ENCODE results near the gene NPBWR2.

DNA sequence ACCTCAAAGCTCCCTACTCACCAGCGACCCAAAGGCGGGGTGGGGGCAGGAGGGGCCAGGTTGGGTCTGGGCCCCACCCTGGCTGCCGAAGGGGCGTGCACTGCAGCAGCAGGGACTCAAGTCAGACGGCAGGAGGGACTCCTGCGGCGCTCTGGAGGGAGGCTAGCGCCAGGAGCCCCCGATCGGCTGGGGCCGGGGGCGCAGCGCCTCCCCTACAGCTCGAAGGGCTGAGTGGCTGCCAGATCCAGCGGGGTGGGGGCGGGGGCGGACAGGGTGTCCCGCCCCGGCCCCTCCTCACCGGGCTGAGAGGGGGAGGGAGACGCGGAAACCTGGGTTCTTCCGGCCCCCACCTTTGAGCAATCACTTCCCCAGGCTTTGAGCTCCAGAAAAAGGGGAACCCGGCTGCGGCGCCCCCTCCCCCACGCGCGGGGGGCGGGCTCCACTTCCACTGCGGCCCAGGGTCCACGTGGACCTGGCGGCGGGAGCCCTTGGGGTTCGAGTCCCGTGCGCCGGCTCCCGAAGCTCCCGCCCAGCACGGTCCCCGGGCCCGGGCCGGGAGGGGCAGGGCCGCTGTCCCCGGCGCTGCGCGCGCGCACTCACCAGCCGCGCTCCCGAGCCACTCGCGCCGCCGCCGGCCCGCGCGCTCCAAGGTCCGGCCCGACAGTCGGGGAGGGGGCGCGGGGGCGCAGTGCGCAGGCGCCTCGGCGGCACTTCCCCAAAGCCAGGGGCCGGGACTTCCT, 27.9 kb downstream of the NPBWR2 start, which contains the start of gene RGS19:
- TF ChIP-seq, protein P1, sequence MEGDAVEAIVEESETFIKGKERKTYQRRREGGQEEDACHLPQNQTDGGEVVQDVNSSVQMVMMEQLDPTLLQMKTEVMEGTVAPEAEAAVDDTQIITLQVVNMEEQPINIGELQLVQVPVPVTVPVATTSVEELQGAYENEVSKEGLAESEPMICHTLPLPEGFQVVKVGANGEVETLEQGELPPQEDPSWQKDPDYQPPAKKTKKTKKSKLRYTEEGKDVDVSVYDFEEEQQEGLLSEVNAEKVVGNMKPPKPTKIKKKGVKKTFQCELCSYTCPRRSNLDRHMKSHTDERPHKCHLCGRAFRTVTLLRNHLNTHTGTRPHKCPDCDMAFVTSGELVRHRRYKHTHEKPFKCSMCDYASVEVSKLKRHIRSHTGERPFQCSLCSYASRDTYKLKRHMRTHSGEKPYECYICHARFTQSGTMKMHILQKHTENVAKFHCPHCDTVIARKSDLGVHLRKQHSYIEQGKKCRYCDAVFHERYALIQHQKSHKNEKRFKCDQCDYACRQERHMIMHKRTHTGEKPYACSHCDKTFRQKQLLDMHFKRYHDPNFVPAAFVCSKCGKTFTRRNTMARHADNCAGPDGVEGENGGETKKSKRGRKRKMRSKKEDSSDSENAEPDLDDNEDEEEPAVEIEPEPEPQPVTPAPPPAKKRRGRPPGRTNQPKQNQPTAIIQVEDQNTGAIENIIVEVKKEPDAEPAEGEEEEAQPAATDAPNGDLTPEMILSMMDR (IDR thresholded peaks at IDR 0.05 in 2 of 3, conservative IDR thresholded peaks at IDR 0.05 in 1 of 3; ENCODE audit: insufficient read depth in 2 of 3, low read depth in 1 of 3, low read length in 3 of 3) = no peak
- TF ChIP-seq POLR2A (conservative IDR thresholded peaks at IDR 0.05) (peak; percentile 63), CBX3 (IDR thresholded peaks at IDR 0.05; ENCODE audit: borderline replicate concordance in 1 of 2, low read length in 2 of 2) (peak in 1 of 2 experiments; percentile 39; a peak in 1 of 3 replicates), CXXC5 (CRISPR knock-in tag; IDR thresholded peaks at IDR 0.05) (peak; percentile 79), MYC (IDR thresholded peaks at IDR 0.05; ENCODE audit: low read depth, low read length) (peak; percentile 89), MYC (CRISPR knock-in tag; IDR thresholded peaks at IDR 0.05; ENCODE audit: borderline replicate concordance, low read depth) (no peak), ZNF384 (IDR thresholded peaks at IDR 0.05; ENCODE audit: low read depth, low read length) (no peak), ZSCAN29 (IDR thresholded peaks at IDR 0.05) (no peak), ZNF133 (CRISPR knock-in tag; IDR thresholded peaks at IDR 0.05) (no peak), MTA1 (IDR thresholded peaks at IDR 0.05; ENCODE audit: borderline replicate concordance) (no peak)
- TF ChIP-seq, protein P2, sequence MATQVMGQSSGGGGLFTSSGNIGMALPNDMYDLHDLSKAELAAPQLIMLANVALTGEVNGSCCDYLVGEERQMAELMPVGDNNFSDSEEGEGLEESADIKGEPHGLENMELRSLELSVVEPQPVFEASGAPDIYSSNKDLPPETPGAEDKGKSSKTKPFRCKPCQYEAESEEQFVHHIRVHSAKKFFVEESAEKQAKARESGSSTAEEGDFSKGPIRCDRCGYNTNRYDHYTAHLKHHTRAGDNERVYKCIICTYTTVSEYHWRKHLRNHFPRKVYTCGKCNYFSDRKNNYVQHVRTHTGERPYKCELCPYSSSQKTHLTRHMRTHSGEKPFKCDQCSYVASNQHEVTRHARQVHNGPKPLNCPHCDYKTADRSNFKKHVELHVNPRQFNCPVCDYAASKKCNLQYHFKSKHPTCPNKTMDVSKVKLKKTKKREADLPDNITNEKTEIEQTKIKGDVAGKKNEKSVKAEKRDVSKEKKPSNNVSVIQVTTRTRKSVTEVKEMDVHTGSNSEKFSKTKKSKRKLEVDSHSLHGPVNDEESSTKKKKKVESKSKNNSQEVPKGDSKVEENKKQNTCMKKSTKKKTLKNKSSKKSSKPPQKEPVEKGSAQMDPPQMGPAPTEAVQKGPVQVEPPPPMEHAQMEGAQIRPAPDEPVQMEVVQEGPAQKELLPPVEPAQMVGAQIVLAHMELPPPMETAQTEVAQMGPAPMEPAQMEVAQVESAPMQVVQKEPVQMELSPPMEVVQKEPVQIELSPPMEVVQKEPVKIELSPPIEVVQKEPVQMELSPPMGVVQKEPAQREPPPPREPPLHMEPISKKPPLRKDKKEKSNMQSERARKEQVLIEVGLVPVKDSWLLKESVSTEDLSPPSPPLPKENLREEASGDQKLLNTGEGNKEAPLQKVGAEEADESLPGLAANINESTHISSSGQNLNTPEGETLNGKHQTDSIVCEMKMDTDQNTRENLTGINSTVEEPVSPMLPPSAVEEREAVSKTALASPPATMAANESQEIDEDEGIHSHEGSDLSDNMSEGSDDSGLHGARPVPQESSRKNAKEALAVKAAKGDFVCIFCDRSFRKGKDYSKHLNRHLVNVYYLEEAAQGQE (IDR thresholded peaks at IDR 0.05; ENCODE audit: borderline replicate concordance) = no peak
- TF ChIP-seq, protein P2 (CRISPR knock-in tag; IDR thresholded peaks at IDR 0.05; ENCODE audit: low read depth) = no peak; the same call in 1 of the 2 replicates
